Calu3 (cell line): ENCODE data around the gene HMCN1. TPM values are rescaled to one million over a fixed set of nuclear protein-coding genes. Genes with fewer than 3 reads are reported as not detected.

Experiments
- BruUV-seq: library from RNA; stranded (reverse); fragments of 400-500 nt; replicated peaks from 2 replicates; lab custom pipeline; 2021; lab: Mats Ljungman, UMichigan
- CTCF ChIA-PET: fragments of 300-600 bp; sonication (Branson Sonifier 250); formaldehyde crosslinking; loops from one replicate; lab custom pipeline; 2022; ENCODE audit warnings: antibody characterized with exemption; lab: Charles Lee
- DNase-seq: peaks from one replicate; pipeline ENCODE4 v3.0.0; 2022
- H3K27ac Mint-ChIP-seq: one replicate; pipeline ENCODE4 v1.8.0; 2022; ENCODE audit warnings: mixed read lengths; ENCODE audit not compliant: unreplicated experiment
- H3K27me3 Mint-ChIP-seq: one replicate; pipeline ENCODE4 v1.8.0; 2022; ENCODE audit warnings: mixed read lengths; ENCODE audit not compliant: unreplicated experiment
- H3K36me3 Mint-ChIP-seq: one replicate; pipeline ENCODE4 v1.8.0; 2022; ENCODE audit warnings: mild to moderate bottlenecking, moderate library complexity, mixed read lengths; ENCODE audit not compliant: insufficient read depth, unreplicated experiment
- H3K4me1 Mint-ChIP-seq: one replicate; pipeline ENCODE4 v1.8.0; 2022; ENCODE audit warnings: mild to moderate bottlenecking, low read depth, mixed read lengths; ENCODE audit not compliant: unreplicated experiment
- H3K4me3 Mint-ChIP-seq: one replicate; pipeline ENCODE4 v1.8.0; 2022; ENCODE audit warnings: mild to moderate bottlenecking, low read depth, moderate library complexity, mixed read lengths; ENCODE audit not compliant: unreplicated experiment
- H3K9me3 Mint-ChIP-seq: one replicate; pipeline ENCODE4 v1.8.0; 2022; ENCODE audit warnings: low read depth, mixed read lengths; ENCODE audit not compliant: unreplicated experiment
- CTCF ChIP-seq: fragments of 200-600 bp; IDR thresholded peaks from one replicate; pipeline ENCODE4 v1.8.0; 2022; ENCODE audit warnings: antibody characterized with exemption; ENCODE audit not compliant: unreplicated experiment
- intact Hi-C: fragments of 100-400 bp; cut with micrococcal nuclease; formaldehyde crosslinking; loops from one replicate; pipeline ENCODE4 v1.10.0; 2022; ENCODE audit not compliant: unreplicated experiment
- total RNA-seq: library from RNA; stranded (reverse); gene quantifications from 2 replicates; pipeline ENCODE4 v1.2.3, GENCODE V29; 2022

Gene HMCN1
- total RNA-seq, 1 experiment from 2014 or later = 0.05 TPM

DNA sequence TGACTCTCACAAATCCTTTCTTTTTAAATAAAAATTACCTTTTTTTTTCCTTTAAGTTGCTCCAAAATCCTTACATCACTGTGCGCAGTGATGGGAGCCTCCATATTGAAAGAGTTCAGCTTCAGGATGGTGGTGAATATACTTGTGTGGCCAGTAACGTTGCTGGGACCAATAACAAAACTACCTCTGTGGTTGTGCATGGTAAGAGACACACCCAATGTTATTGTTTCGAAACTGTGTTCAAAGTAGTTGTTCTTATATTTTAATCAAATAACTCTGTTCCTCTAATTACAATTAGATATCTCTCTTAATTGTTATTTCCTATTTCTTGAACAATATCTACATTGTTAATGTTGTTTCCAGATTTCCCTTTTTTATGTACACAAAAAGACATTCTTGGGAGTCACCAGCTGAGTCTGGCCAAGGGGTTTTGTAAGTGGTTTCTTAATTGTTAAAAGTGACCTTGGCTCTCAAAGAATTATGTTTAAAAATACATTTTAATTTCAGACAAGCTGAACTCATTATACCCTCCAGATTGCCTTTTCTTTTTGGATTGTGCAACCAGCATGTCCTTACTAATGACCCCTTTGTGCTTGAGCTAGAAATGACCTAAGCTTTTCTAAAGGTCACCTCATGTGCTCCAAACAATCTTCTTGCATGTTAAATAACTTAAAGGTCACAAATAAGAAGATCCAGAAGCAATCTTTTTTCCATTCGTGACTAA lies 250.1 kb downstream of the HMCN1 start:
- Mint-ChIP-seq H3K4me3 (no peak overlapping the region), H3K27ac (no peak overlapping the region), H3K36me3 (no peaks in the 10 kb centered on the region), H3K4me1 (no peaks in the 10 kb centered on the region), H3K9me3 (no peaks in the 10 kb centered on the region), H3K27me3 (no peaks in the 10 kb centered on the region)
- DNase-seq = no peak
- CTCF ChIA-PET = no interaction called here
- intact Hi-C loops = no loop called here
- no peak for TF ChIP-seq CTCF
- BruUV-seq = no TSS peak

DNA sequence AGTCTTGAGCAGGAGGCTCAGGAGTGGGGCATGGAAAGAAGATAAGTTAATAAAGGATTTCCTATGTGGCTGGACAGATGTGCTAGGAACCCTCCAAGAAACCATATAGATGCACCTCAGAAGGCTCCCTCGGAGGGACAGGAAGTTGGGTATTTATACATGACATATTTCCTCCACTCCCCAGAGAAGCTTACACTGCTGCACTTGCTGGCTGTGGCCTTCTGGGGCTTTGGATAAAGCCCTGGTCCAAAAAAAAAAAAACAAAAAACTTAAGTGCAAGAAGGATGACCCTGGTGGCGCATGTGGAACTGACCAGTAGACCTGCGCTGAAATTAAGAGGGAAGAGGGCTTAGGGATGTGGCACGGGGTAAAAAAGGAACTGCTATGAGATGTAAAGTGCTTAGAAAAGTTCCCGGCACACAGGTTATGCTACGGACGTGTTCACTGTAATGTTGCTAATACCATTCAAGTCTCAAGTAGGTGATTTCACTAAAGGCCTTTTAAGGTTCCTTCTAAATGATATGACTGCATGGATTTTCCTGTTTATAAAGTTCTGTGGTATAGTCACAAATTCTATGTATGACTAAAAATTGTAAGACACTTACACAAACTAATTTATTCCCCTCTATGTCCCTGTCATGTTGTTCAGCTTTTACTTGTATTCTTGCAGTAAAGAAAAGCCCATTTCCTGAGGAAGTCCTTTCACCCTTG lies 253.6 kb downstream of the HMCN1 start:
- Mint-ChIP-seq H3K27ac (no peak overlapping the region), H3K36me3 (no peaks in the 10 kb centered on the region), H3K27me3 (no peaks in the 10 kb centered on the region), H3K4me1 (no peaks in the 10 kb centered on the region), H3K4me3 (no peak overlapping the region), H3K9me3 (no peaks in the 10 kb centered on the region)
- no peak for TF ChIP-seq CTCF
- no TSS peak for BruUV-seq
- CTCF ChIA-PET = interaction anchor here (0.6 to 0.7 kb wide), 2 partner anchors 11 to 54 kb away, joined by 3 to 4 read pairs; no protein-coding TSS in a partner anchor
- no peak for DNase-seq
- intact Hi-C loops = no loop called here

- CTCF ChIA-PET = no interaction called here
Measured at GRCh38 chr1:185990565-185990964, 256.4 kb downstream of the HMCN1 start.

GRCh38 chr1:185991266-185991665 lies 257.1 kb downstream of the HMCN1 start:
- Mint-ChIP-seq H3K27ac (no peak overlapping the region), H3K36me3 (no peaks in the 10 kb centered on the region), H3K27me3 (no peaks in the 10 kb centered on the region), H3K4me3 (no peak overlapping the region), H3K4me1 (peaks cover 5% of the 10 kb centered on the region), H3K9me3 (no peaks in the 10 kb centered on the region)
- no peak for TF ChIP-seq CTCF
- CTCF ChIA-PET = no interaction called here
- BruUV-seq = no TSS peak
- no peak for DNase-seq
- intact Hi-C loops = no loop called here

More at GRCh38 chr1:185990565-185990964, 256.4 kb downstream of the HMCN1 start:
- no peaks in the 10 kb centered on the region for H3K27me3 Mint-ChIP-seq
- no peaks in the 10 kb centered on the region for H3K36me3 Mint-ChIP-seq
- BruUV-seq = no TSS peak
- intact Hi-C loops = no loop called here
- H3K4me3 Mint-ChIP-seq = no peak overlapping the region
- TF ChIP-seq CTCF = no peak
- H3K27ac Mint-ChIP-seq = no peak overlapping the region
- no peaks in the 10 kb centered on the region for H3K4me1 Mint-ChIP-seq
- no peak for DNase-seq
- H3K9me3 Mint-ChIP-seq = no peaks in the 10 kb centered on the region
